Stimulated activated CD8-positive, alpha-beta memory T cell treated with anti-CD3 and anti-CD28 coated beads, Interleukin-7, amount 100 ng/mL, for 4 hours (primary cell): ENCODE data around the gene SLC25A45.
"Not testable (repeated sequence)": the region's sequence is repeated elsewhere in the genome, so short reads cannot be mapped to it uniquely, and the experiment has no call there.

Experiments
- DNase-seq, 2 donors: peaks; one replicate each; pipeline ENCODE4 v3.0.0-alpha.2; 2020; ENCODE audit warnings: low read depth in 2 of 2

SLC25A45 gene

GRCh38 chr11:65362966-65363365 lies 19.5 kb downstream of the SLC25A45 start:
- DNase-seq: no peak

- DNase-seq: no peak
Observed at GRCh38 chr11:65362320-65362931, 20.0 kb downstream of the SLC25A45 start.

DNA sequence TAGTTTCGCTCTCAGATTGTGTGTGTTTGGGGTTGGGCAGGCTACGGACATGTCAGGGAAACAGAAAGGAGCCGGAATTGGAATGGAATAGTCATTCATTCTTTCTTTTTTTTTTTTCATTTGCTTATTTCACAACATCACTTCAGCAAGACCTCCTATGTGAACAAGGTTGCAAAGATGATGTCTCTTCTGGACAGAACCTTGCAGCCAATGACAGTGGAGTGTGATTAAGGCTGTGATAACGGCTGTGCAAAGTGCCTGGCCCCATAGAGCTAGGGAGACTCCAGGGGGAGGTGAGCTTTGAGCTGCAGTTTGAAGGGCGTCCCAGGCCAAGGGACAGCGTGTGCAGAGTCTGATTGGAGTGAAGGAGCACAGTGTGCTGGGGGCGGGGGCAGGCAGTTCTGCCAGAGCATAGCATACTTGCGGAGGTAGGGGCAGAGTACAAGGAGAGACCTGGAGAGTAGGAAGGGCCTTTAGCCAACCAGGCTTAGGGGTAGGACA lies 24.5 kb downstream of the SLC25A45 start:
- no peak for DNase-seq

- no peak for DNase-seq
Observed at GRCh38 chr11:65356394-65356972, 26.0 kb downstream of the SLC25A45 start.

- no peak for DNase-seq
Observed at GRCh38 chr11:65355776-65356393, 26.6 kb downstream of the SLC25A45 start.

GRCh38 chr11:65355013-65355775 lies 27.3 kb downstream of the SLC25A45 start:
- peak; percentile 50 to 61 for DNase-seq

DNA sequence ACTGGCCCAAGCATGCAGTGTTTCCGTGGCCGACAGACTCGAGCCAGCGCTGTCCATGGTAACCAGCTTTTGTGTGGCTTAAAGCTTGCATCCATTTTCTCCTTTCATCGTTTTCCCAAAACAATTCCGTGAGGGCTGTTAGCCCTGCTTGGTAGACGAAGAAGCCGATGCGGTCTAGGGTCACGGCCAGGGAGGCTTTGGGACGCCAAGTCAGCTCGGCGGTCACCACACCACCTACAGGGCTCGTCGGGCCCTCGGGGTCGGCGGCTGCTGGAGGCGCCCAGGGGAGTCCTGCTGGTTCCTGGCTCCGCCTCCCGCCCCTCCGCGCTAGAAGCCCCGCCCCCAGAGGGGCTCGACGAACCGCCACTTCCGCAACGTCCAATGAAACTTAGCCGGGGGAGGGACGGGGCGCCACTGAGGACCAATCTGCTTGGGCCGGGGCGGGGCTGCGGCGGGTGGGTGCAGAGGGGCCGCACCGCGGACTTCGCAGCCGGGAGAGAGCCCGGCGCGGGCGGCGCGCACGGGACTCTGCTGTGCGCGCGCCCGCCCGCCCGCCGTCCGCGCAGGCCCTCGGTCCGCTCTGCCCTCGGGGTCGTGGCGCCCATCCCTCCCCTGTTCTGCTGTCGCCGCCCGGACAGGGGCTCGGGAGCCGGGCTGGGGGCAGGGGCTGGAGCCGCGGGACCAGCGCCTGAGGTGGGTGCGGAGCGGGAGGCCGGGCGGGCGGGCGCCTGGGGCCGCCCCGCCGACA lies 28.0 kb downstream of the SLC25A45 start, which contains the start of gene TIGD3:
TSS of gene TIGD3 (plus strand) at position 487 of the 748 bp plus-strand sequence. CDS start 1,058 bp downstream, outside the sequence.
- peak; percentile 95 to 96 for DNase-seq

DNA sequence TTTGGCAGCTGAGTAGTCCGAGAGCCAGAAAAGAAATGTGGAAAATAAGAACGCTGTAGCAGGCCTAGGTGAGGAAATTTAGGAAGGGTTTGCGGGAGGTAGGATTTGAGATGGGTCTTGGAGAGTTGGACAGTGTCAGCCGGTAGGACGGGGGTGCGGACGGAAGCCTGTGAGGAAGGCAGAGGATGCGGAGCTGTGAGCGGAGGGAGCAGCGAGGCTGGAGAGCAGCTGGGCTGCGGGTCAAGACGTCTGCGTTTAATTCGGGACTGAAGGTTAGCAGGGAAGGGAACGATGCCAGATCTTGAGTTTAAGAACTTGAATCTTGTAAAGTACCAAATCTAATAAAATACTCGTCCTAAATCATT lies 28.6 kb downstream of the SLC25A45 start:
- DNase-seq: no peak

- no peak for DNase-seq
Observed at GRCh38 chr11:65353376-65353775, 29.1 kb downstream of the SLC25A45 start.

- DNase-seq: no peak
Observed at GRCh38 chr11:65352783-65353182, 29.7 kb downstream of the SLC25A45 start.

- no peak for DNase-seq
Observed at GRCh38 chr11:65351511-65351910, 30.9 kb downstream of the SLC25A45 start.

- DNase-seq: no peak
Observed at GRCh38 chr11:65341856-65342255, 40.6 kb downstream of the SLC25A45 start.

GRCh38 chr11:65340226-65340625 lies 42.2 kb downstream of the SLC25A45 start:
- no peak for DNase-seq

GRCh38 chr11:65338676-65339075 lies 43.8 kb downstream of the SLC25A45 start:
- no peak for DNase-seq

DNA sequence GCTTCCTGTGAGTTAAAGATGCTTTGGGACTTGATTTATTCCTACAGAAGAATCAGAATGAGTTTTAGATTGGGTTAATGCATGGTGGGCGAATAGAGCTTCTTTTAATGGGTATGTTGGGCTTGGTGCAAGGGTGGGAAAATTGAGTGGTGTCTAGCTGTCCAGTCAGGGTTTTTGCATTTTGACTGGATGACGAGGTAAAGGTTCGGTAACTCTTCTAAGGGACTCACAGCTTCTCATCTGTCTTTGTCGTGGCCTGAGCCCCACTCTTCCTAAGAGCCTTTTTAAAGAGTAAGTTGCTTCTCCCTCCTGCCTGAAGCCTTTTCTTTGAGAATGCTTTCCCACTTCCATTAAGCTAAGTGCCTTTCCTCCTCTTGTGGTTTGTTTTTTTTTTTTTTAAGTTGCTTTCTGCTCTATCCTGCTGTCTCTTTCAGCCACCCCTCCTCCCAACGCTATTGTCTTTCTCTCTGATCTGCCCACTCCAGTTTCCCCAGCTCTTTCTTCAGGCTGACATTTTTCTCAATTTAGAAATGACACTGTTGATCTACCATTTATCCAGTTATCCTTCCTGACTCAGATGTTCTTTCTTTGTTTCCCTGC lies 47.6 kb downstream of the SLC25A45 start:
- no peak for DNase-seq

DNA sequence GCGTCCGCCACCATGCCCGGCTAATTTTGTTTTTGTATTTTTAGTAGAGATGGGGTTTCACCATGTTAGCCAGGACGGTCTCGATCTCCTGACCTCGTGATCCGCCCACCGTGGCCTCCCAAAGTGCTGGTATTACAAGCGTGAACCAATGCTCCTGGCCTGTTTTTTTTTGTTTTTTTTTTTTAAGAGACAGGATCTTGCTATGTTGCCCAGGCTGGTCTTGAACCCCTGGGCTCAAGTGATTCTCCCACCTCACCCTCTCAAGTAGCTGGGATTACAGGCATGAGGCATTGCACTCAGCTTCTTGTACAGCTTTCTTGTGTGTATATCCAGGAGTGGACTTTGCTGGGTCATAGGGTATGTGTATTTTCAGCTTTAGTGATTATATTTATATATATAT lies 49.9 kb downstream of the SLC25A45 start:
- not testable (repeated sequence) for DNase-seq

- no peak for DNase-seq
Observed at GRCh38 chr11:65330544-65330943, 51.9 kb downstream of the SLC25A45 start.

DNA sequence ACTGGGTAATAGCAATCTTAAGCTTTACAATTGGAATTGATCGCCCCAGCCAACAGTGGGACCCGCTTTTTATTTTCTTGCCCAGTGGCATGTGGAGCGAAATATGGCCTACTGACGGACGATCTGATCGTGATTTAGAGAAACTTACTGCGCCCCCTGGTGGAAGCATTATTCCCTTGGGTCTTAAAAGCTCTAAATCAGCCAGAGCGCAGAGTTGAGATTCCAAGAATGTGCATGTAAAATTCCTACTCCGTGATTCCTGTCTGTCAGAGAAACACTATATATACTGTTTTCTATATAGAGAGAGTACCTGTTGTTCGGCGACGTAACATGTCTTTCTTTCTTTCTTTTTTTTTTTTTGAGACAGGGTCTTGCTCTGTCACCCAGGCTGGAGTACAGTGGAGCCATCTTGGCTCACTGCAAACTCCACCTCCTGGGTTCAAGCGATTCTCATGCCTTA lies 52.5 kb downstream of the SLC25A45 start:
- DNase-seq: peak; percentile 65 to 78

DNA sequence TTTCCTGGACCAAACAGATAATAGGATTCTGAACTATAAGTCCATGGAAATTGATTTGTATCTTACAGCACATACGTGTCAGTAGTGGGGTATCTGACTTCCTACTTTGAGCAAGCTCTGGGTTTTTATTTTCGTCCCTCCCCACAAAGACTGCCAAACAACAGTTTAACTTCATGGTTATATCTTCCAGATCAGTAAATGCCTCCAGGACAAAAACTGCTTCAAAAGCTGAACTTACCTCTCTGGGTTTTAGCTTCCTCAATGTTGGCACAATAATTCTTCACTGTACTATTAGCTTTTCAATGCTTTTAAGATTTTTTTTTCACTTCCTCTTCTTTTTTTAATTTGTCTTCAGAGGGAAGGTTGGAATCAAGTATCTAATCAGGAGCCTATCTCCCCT lies 53.0 kb downstream of the SLC25A45 start:
- DNase-seq: no peak

DNA sequence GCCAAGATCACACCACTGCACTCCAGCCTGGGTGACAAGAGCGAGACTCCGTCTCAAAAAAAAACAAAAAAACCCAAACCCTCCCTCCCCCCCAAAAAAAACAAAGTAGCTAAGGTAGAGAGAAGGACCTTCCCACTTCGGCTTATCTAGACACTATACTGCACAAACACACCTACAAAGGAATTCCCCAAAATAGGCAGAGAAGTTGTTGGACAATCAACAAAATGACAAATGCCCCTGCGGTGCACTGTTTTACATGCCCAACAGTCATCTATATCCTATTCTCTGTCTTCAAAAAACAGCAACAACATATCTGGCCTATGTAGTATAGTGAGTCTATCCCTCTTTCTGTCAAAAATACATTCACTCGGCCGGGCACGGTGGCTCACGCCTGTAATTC lies 55.4 kb downstream of the SLC25A45 start:
- DNase-seq: no peak

GRCh38 chr11:65325435-65325834 lies 57.0 kb downstream of the SLC25A45 start:
- DNase-seq: no peak
